DOHH2 (cell line): ENCODE measurements around the gene UBE2K.

Experiments
- H3F3A ChIP-seq: fragments of 200-600 bp; sonication (generic), shearing (Covaris generic); 2 replicates; pipeline ENCODE4 v1.6.0; 2016; ENCODE audit warnings: antibody characterized with exemption, mild to moderate bottlenecking; ENCODE audit not compliant: control insufficient read depth, insufficient read depth
- H3K27ac ChIP-seq: fragments of 200-600 bp; sonication (generic); 2 replicates; pipeline ENCODE4 v1.5.1; 2014; ENCODE audit warnings: low read depth, mild to moderate bottlenecking, low read length, moderate library complexity
- H3K27me3 ChIP-seq: fragments of 200-600 bp; sonication (generic); 2 replicates; pipeline ENCODE4 v1.6.1; 2014; ENCODE audit warnings: mild to moderate bottlenecking, low read length, mixed read lengths; ENCODE audit not compliant: control insufficient read depth
- H3K36me3 ChIP-seq: fragments of 200-600 bp; sonication (generic); 2 replicates; pipeline ENCODE4 v1.6.1; 2014; ENCODE audit warnings: mild to moderate bottlenecking, low read length, moderate library complexity, mixed read lengths; ENCODE audit not compliant: control insufficient read depth
- H3K4me1 ChIP-seq: fragments of 200-600 bp; sonication (generic); 2 replicates; pipeline ENCODE4 v1.6.1; 2014; ENCODE audit warnings: mild to moderate bottlenecking, low read length, mixed read lengths; ENCODE audit not compliant: control insufficient read depth
- H3K4me2 ChIP-seq: fragments of 200-600 bp; sonication (generic); 2 replicates; pipeline ENCODE4 v1.6.0; 2014; ENCODE audit warnings: mild to moderate bottlenecking, low read length, moderate library complexity
- H3K4me3 ChIP-seq: fragments of 200-600 bp; sonication (generic); 2 replicates; pipeline ENCODE4 v1.5.1; 2014; ENCODE audit warnings: mild to moderate bottlenecking, low read length, mixed read lengths
- H3K79me2 ChIP-seq: fragments of 200-600 bp; sonication (generic); 2 replicates; pipeline ENCODE4 v1.6.1; 2014; ENCODE audit warnings: mild to moderate bottlenecking, low read length, mixed read lengths; ENCODE audit not compliant: control insufficient read depth
- H3K9me2 ChIP-seq: fragments of 200-600 bp; sonication (generic); replicated peaks from 2 replicates; pipeline ENCODE4 v1.6.1; 2014; ENCODE audit warnings: mild to moderate bottlenecking, low read length, mixed read lengths; ENCODE audit not compliant: control insufficient read depth
- H3K9me3 ChIP-seq: fragments of 200-600 bp; sonication (generic); 2 replicates; pipeline ENCODE4 v1.6.1; 2014; ENCODE audit warnings: antibody characterized with exemption, low read length, mixed read lengths; ENCODE audit not compliant: control insufficient read depth, insufficient read depth
- H4K20me1 ChIP-seq: fragments of 200-600 bp; sonication (generic); 2 replicates; pipeline ENCODE4 v1.6.0; 2014; ENCODE audit warnings: low read depth, mild to moderate bottlenecking, antibody characterized with exemption, low read length, moderate library complexity; ENCODE audit not compliant: control insufficient read depth, insufficient read depth
- CTCF ChIP-seq: fragments of 200-600 bp; sonication (generic); IDR thresholded peaks from one replicate; pipeline ENCODE4 v1.5.1; 2014; ENCODE audit warnings: antibody characterized with exemption, mild to moderate bottlenecking, low read depth, low read length; ENCODE audit not compliant: poor library complexity, severe bottlenecking
- EZH2phosphoT487 ChIP-seq: fragments of 200-600 bp; sonication (generic); IDR thresholded peaks from 2 replicates; pipeline ENCODE4 v1.6.1; 2017; ENCODE audit warnings: borderline replicate concordance, mild to moderate bottlenecking, antibody characterized with exemption, low read length, moderate library complexity, mixed read lengths

UBE2K gene

DNA sequence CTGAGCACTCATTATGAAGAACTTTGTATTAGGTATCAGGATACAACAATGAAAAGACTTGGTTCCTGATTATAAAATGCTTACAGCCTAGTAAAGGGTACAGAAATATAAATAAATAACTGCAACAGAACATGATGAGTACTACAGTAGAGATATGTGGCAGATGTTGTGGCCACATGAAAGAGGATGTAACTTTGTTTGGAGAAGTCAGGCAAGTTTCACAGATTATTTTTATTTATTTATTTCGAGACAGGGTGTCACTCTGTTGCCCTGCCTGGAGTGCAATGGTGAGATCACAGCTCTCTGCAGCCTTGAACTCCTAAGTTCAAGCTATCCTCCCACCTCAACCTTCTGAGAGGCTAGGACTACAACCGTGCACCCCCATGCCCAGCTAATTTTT lies 15.8 kb upstream of the UBE2K start:
- Histone ChIP-seq H3K27me3 (no peaks in the 10 kb centered on the region), H3F3A (no peaks in the 10 kb centered on the region), H3K4me1 (peaks cover 64% of the 10 kb centered on the region), H4K20me1 (no peaks in the 10 kb centered on the region), H3K36me3 (no peaks in the 10 kb centered on the region), H3K4me2 (peak overlapping the region; percentile 63), H3K4me3 (peak overlapping the region; percentile 44), H3K79me2 (no peaks in the 10 kb centered on the region), H3K27ac (peak overlapping the region; percentile 74), H3K9me2 (no peaks in the 10 kb centered on the region), H3K9me3 (no peaks in the 10 kb centered on the region)
- TF ChIP-seq EZH2phosphoT487 = no peak
- TF ChIP-seq CTCF = no peak

DNA sequence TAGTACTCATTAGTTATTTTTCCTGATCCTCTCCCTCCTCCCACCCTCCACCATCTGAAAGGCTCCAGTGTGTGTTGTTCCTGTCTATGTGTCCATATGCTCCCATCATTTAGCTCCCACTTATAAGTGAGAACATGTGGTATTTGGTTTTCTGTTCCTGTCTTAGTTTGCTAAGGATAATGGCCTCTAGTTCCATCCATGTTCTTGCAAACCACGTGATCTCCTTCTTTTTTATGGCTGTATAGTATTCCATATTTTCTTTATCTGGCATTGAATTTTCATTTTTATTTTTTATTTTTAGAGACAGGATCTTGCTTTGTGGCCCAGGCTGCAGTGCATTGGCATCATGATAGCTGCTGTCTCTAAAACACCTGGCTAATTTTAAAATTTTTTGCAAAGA lies 11.9 kb upstream of the UBE2K start:
- H3K9me3 ChIP-seq = no peaks in the 10 kb centered on the region
- H3K4me1 ChIP-seq = peaks cover 52% of the 10 kb centered on the region
- no peak overlapping the region for H3K27ac ChIP-seq
- no peaks in the 10 kb centered on the region for H3K9me2 ChIP-seq
- no peaks in the 10 kb centered on the region for H3K79me2 ChIP-seq
- TF ChIP-seq CTCF = no peak
- TF ChIP-seq EZH2phosphoT487 = no peak
- H3K4me2 ChIP-seq = no peak overlapping the region
- no peaks in the 10 kb centered on the region for H3K27me3 ChIP-seq
- no peaks in the 10 kb centered on the region for H4K20me1 ChIP-seq
- no peak overlapping the region for H3K4me3 ChIP-seq
- no peaks in the 10 kb centered on the region for H3F3A ChIP-seq
- H3K36me3 ChIP-seq = no peaks in the 10 kb centered on the region

DNA sequence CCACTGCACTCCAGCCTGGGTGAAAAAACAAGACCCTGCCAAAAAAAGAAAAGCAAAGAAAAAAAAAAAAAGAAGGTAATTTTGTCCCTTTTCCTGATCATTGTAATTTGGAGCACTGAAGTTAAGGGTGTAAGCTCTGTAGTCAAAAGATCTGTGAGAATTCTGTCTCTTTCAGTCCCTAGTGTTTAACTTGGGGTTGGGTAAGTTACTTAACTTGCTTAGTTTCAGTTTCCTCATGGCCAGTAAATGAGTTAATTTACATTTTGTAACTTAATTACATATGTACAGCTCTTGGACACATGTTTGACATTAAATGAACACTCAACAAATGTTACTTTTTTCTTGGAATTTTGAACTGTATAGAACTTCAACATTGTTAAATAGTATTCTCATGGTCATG lies 10.9 kb upstream of the UBE2K start:
- H3K27ac ChIP-seq = no peak overlapping the region
- H3K4me2 ChIP-seq = peak overlapping the region; percentile 20
- TF ChIP-seq EZH2phosphoT487 (no peak), CTCF (no peak)

DNA sequence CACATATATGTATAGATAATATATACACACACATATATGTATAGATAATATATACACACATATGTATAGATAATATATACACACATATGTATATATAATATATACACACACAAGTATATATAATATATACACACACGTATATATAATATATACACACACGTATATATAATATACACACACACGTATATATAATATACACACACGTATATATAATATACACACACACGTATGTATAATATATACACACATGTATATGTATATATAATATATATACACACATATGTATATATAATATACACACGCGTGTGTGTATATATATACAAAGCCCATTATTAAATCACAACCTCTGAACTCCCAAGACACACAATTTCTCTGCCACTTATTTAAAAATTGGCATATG lies 8.0 kb upstream of the UBE2K start:
- H3F3A ChIP-seq = no peaks in the 10 kb centered on the region
- no peaks in the 10 kb centered on the region for H3K27me3 ChIP-seq
- no peaks in the 10 kb centered on the region for H3K9me2 ChIP-seq
- peaks cover 35% of the 10 kb centered on the region for H3K4me1 ChIP-seq
- H3K36me3 ChIP-seq = no peaks in the 10 kb centered on the region
- TF ChIP-seq CTCF (no peak), EZH2phosphoT487 (no peak)
- no peak overlapping the region for H3K27ac ChIP-seq
- H3K79me2 ChIP-seq = no peaks in the 10 kb centered on the region
- H3K9me3 ChIP-seq = no peaks in the 10 kb centered on the region
- no peaks in the 10 kb centered on the region for H4K20me1 ChIP-seq
- no peak overlapping the region for H3K4me2 ChIP-seq
- no peak overlapping the region for H3K4me3 ChIP-seq

More for the DNA sequence above, 10.9 kb upstream of the UBE2K start:
- peaks cover 48% of the 10 kb centered on the region for H3K4me1 ChIP-seq
- no peaks in the 10 kb centered on the region for H3K9me3 ChIP-seq
- H3K4me3 ChIP-seq = no peak overlapping the region
- H3K27me3 ChIP-seq = no peaks in the 10 kb centered on the region
- no peaks in the 10 kb centered on the region for H4K20me1 ChIP-seq
- H3K79me2 ChIP-seq = no peaks in the 10 kb centered on the region
- H3K9me2 ChIP-seq = no peaks in the 10 kb centered on the region
- no peaks in the 10 kb centered on the region for H3K36me3 ChIP-seq
- H3F3A ChIP-seq = no peaks in the 10 kb centered on the region
